Vagina (tissue), 2 donors: Measurements from ENCODE around the gene NYAP2.

Experiments
- CTCF ChIP-seq, 3 experiments: fragments of 450-650 bp in 2 of 3; fragments of 200-600 bp in 1 of 3; sonication (generic) in 1 of 3; IDR thresholded peaks; one replicate each; pipeline ENCODE4 v1.5.1; 2017 to 2019; ENCODE audit warnings: antibody characterized with exemption in 3 of 3, mild to moderate bottlenecking in 2 of 3, moderate library complexity in 2 of 3
- POLR2A ChIP-seq, 2 donors: fragments of 450-650 bp; IDR thresholded peaks; one replicate each; pipeline ENCODE4 v1.6.1; 2017; ENCODE audit warnings: antibody characterized with exemption in 2 of 2, mild to moderate bottlenecking in 2 of 2, moderate library complexity in 2 of 2

- TF ChIP-seq CTCF (IDR thresholded peaks at IDR 0.05) (no peak), POLR2A (IDR thresholded peaks at IDR 0.05) (no peak)
Observed at GRCh38 chr2:225510796-225511195, 111.3 kb downstream of the NYAP2 start.
